NT2/D1 (cell line): ENCODE measurements around the gene STARD9.

ENCODE experiments used
- SUZ12 ChIP-seq: IDR thresholded peaks from 2 replicates; pipeline ENCODE4 v1.6.1; 2011; ENCODE audit not compliant: insufficient read length, insufficient read depth; ENCODE audit errors: extremely low read depth
- YY1 ChIP-seq: IDR thresholded peaks from 2 replicates; pipeline ENCODE4 v1.6.1; 2011; ENCODE audit not compliant: insufficient read length, insufficient read depth
- ZNF274 ChIP-seq: IDR thresholded peaks from 2 replicates; pipeline ENCODE4 v1.6.1; 2011; ENCODE audit warnings: mild to moderate bottlenecking, low read depth, low read length

- no peak for TF ChIP-seq YY1
- no peak for TF ChIP-seq SUZ12
- TF ChIP-seq ZNF274, result no peak
Measured at GRCh38 chr15:42544853-42545629, 30.4 kb upstream of the STARD9 start.
